Chondrocyte (in vitro differentiated cells): Measurements from ENCODE around the gene PIK3R1. TPM values are rescaled to one million over a fixed set of nuclear protein-coding genes. Genes with fewer than 3 reads are reported as not detected.

ENCODE experiments used
- DNase-seq: peaks from one replicate; pipeline ENCODE4 v3.0.0; 2021; ENCODE audit warnings: mixed read lengths, low spot score
- H3K27ac Mint-ChIP-seq: one replicate; pipeline ENCODE4 v1.8.0; 2021; ENCODE audit warnings: mild to moderate bottlenecking, moderate library complexity, mixed read lengths; ENCODE audit not compliant: unreplicated experiment
- H3K27me3 Mint-ChIP-seq: 2 replicates; pipeline ENCODE4 v1.8.0; 2021; ENCODE audit warnings: low read depth, mixed read lengths
- H3K36me3 Mint-ChIP-seq: 2 replicates; pipeline ENCODE4 v1.8.0; 2021; ENCODE audit warnings: low read depth, mixed read lengths
- H3K4me1 Mint-ChIP-seq: 2 replicates; pipeline ENCODE4 v1.8.0; 2021; ENCODE audit warnings: low read depth, mild to moderate bottlenecking, mixed read lengths
- H3K4me3 Mint-ChIP-seq: one replicate; pipeline ENCODE4 v1.8.0; 2021; ENCODE audit warnings: mild to moderate bottlenecking, moderate library complexity, mixed read lengths; ENCODE audit not compliant: unreplicated experiment
- H3K9me3 Mint-ChIP-seq: 2 replicates; pipeline ENCODE4 v1.8.0; 2021; ENCODE audit warnings: low read depth, mixed read lengths
- total RNA-seq: library from RNA; stranded (reverse); gene quantifications from 3 replicates; pipeline ENCODE4 v1.2.1, GENCODE V29; 2021
- TF ChIP-seq, protein P1 (sequence below): fragments of 200-600 bp; sonication (generic); IDR thresholded peaks from 2 replicates; pipeline ENCODE4 v1.5.0; 2021; ENCODE audit warnings: antibody characterized with exemption, mild to moderate bottlenecking, moderate library complexity

PIK3R1 gene
- total RNA-seq, 1 donor from 2014 or later, result 60.7 TPM

DNA sequence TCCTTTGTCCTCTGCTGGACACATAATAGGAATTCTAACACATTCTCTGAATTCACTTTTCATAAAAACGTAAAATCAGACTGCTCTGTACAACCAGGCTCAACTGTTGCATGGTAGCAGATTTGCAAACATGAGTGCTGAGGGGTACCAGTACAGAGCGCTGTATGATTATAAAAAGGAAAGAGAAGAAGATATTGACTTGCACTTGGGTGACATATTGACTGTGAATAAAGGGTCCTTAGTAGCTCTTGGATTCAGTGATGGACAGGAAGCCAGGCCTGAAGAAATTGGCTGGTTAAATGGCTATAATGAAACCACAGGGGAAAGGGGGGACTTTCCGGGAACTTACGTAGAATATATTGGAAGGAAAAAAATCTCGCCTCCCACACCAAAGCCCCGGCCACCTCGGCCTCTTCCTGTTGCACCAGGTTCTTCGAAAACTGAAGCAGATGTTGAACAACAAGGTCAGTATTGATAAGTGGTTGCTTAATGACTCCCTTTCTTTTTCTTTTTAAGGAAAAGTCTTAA, 11.1 kb downstream of the PIK3R1 start:
- Mint-ChIP-seq H3K27me3 (no peaks in the 10 kb centered on the region), H3K36me3 (peaks cover 26% of the 10 kb centered on the region), H3K9me3 (no peaks in the 10 kb centered on the region), H3K4me3 (no peak overlapping the region), H3K27ac (no peak overlapping the region), H3K4me1 (peaks cover 70% of the 10 kb centered on the region)
- DNase-seq, result no peak
- TF ChIP-seq, protein P1, sequence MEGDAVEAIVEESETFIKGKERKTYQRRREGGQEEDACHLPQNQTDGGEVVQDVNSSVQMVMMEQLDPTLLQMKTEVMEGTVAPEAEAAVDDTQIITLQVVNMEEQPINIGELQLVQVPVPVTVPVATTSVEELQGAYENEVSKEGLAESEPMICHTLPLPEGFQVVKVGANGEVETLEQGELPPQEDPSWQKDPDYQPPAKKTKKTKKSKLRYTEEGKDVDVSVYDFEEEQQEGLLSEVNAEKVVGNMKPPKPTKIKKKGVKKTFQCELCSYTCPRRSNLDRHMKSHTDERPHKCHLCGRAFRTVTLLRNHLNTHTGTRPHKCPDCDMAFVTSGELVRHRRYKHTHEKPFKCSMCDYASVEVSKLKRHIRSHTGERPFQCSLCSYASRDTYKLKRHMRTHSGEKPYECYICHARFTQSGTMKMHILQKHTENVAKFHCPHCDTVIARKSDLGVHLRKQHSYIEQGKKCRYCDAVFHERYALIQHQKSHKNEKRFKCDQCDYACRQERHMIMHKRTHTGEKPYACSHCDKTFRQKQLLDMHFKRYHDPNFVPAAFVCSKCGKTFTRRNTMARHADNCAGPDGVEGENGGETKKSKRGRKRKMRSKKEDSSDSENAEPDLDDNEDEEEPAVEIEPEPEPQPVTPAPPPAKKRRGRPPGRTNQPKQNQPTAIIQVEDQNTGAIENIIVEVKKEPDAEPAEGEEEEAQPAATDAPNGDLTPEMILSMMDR, result no peak

DNA sequence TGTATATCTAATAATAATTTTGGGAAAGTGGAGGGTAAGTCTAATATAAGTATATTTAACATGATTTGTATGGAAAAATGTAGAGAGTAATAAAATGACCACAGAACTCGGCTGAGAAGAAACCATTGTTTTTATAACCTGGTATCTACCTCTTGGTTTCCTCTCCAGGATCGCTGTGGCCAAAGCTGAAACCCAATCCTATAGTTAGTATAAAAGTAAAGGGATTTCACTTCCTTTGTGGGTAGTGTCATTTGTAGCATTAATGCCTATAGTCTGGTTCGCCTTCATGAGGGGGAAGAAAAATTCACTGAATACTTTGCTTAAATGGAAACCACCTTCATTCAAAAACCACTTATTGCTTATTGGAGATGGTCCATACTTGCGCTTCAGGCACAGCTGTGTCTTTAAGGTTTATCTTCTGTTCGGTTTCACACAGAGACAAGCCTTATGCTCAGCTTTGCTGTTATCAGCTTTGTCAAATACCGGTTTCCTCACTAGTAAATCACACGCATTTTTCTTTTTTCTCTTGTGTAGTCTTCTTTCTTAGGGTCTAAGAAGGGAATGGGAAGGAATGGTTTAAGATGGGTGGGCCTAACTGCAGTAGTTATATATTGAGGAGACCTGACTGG, 12.1 kb downstream of the PIK3R1 start:
- Mint-ChIP-seq H3K4me3 (no peak overlapping the region), H3K27ac (no peak overlapping the region), H3K4me1 (peaks cover 68% of the 10 kb centered on the region), H3K27me3 (no peaks in the 10 kb centered on the region), H3K9me3 (no peaks in the 10 kb centered on the region), H3K36me3 (peaks cover 31% of the 10 kb centered on the region)
- DNase-seq, result no peak
- TF ChIP-seq, protein P1, result no peak

DNA sequence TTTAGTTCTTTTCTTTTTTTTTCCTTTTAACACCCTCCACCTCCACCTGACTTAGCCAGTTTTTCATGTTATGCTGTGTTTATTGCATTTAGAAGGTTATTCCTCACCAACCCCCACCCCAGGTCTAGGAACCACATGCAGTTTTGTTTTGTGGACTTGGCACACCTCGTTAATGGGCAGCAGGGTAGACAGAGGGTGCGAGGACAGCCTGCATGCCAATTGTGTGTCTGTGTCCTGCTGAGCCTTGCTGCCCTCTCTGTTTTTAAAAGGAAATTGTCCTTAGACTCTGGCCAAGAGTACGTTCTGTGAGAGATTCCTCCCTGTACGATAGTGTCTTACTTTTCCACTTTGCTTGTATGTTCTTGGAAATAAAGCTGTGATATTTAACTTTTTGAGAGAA, 13.9 kb downstream of the PIK3R1 start:
- Mint-ChIP-seq H3K36me3 (peaks cover 27% of the 10 kb centered on the region), H3K4me3 (no peak overlapping the region), H3K4me1 (peaks cover 57% of the 10 kb centered on the region), H3K27ac (peak overlapping the region; percentile 57), H3K27me3 (no peaks in the 10 kb centered on the region), H3K9me3 (no peaks in the 10 kb centered on the region)
- TF ChIP-seq, protein P1, result peak; percentile 19
- no peak for DNase-seq

DNA sequence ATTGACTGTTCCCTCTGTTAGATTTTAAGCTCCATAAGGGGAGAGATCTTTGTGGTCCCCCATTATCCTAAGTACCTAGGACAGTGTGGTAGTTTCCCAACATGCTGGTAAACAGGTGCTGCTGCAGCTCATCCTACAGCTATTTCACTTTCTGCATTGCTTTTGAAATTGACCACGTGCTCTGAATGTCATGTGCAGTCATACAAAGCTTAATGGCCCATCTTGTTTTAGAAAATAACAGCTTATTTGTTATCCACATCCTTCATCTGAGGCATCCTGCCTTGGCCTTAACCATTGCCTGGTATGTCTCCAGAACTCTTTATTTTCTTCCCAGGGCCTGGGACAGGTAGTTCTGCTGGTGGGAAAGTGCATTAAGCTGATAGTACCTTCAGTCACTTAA, 14.7 kb downstream of the PIK3R1 start:
- no peak overlapping the region for H3K4me3 Mint-ChIP-seq
- no peaks in the 10 kb centered on the region for H3K9me3 Mint-ChIP-seq
- no peaks in the 10 kb centered on the region for H3K27me3 Mint-ChIP-seq

DNA sequence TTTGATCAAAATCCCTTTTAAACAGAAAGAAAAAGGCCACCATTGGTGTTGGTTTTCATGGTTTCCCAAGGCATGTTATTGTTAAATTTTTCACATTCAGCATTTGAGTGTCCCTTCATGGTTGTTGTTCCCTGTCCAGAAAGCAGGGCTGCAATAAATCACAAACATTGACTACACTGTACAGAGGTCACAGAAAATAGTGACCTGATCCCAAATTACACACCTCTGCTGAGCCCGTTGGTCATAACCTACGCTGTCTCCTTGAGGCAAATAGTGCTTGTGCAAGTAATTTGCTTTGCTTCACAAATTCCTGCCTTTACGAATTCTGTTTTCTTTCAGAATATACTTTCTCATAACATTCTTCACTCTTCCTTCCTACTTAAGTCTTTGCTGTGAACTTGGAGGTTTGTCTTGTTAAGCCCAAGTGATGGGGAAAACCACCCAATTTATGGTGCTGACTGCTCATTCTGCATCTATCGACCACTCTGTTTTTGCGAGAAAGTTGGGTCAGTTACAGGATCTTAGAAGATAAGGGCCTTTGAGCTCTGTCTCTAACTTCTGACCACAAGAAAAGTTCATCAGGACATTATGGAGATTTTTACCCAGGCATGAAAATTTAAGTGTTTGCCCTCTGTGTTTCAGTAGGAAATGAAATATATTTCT, 16.0 kb downstream of the PIK3R1 start:
- TF ChIP-seq, protein P1, result no peak
- DNase-seq, result no peak
- Mint-ChIP-seq H3K36me3 (peaks cover 19% of the 10 kb centered on the region), H3K4me3 (no peak overlapping the region), H3K27me3 (no peaks in the 10 kb centered on the region), H3K4me1 (peaks cover 37% of the 10 kb centered on the region), H3K27ac (no peak overlapping the region), H3K9me3 (no peaks in the 10 kb centered on the region)

More for the DNA sequence above, 14.7 kb downstream of the PIK3R1 start:
- TF ChIP-seq, protein P1, result no peak
- Mint-ChIP-seq H3K4me1 (peaks cover 49% of the 10 kb centered on the region), H3K27ac (no peak overlapping the region), H3K36me3 (peaks cover 27% of the 10 kb centered on the region)
- DNase-seq, result no peak
